Gastroesophageal sphincter (tissue), 4 donors: ENCODE measurements around the gene MRPS9. TPM values are rescaled to one million over a fixed set of nuclear protein-coding genes. Genes with fewer than 3 reads are reported as not detected.

Source experiments
- ATAC-seq: fragments of 150-250 bp; one replicate; pipeline ENCODE4 v1.9.1; 2016; ENCODE audit warnings: mild to moderate bottlenecking, moderate library complexity
- H3K27ac ChIP-seq, 4 donors: fragments of 200-600 bp; sonication (generic) in 3 of 4; 1 replicate in 3 of 4; 2 replicates in 1 of 4; pipeline ENCODE4 v1.5.1; 2016 to 2019
- H3K27me3 ChIP-seq: fragments of 200-600 bp; sonication (generic); one replicate; pipeline ENCODE4 v1.5.1; 2019
- H3K36me3 ChIP-seq, 2 donors: fragments of 200-600 bp; sonication (generic); one replicate each; pipeline ENCODE4 v1.5.1; 2019; ENCODE audit warnings: control low read depth in 1 of 2
- H3K4me1 ChIP-seq, 3 donors: fragments of 200-600 bp; sonication (generic); 1 replicate in 2 of 3; 2 replicates in 1 of 3; pipeline ENCODE4 v1.5.1; 2016 to 2019; ENCODE audit warnings: control low read depth in 2 of 3
- H3K4me3 ChIP-seq, 2 donors: fragments of 200-600 bp; sonication (generic); one replicate each; pipeline ENCODE4 v1.5.1; 2019; ENCODE audit warnings: mild to moderate bottlenecking in 1 of 2, moderate library complexity in 1 of 2
- H3K9me3 ChIP-seq, 3 donors: fragments of 200-600 bp; sonication (generic); one replicate each; pipeline ENCODE4 v1.5.1; 2017 to 2019; ENCODE audit warnings: control low read depth in 2 of 3
- CTCF ChIP-seq, 4 experiments: fragments of 200-600 bp in 2 of 4; fragments of 450-650 bp in 2 of 4; sonication (generic) in 1 of 4; IDR thresholded peaks; one replicate each; pipeline ENCODE4 v1.5.1; 2017 to 2019; ENCODE audit warnings: antibody characterized with exemption in 4 of 4, mild to moderate bottlenecking in 2 of 4, moderate library complexity in 2 of 4
- EP300 ChIP-seq: sonication (generic); formaldehyde crosslinking; IDR thresholded peaks from one replicate; pipeline ENCODE4 v1.6.1; 2017; ENCODE audit warnings: antibody characterized with exemption, mild to moderate bottlenecking
- POLR2A ChIP-seq, 2 donors: fragments of 450-650 bp; IDR thresholded peaks; one replicate each; pipeline ENCODE4 v1.6.1; 2017; ENCODE audit warnings: antibody characterized with exemption in 2 of 2, mild to moderate bottlenecking in 2 of 2, moderate library complexity in 1 of 2
- POLR2AphosphoS5 ChIP-seq: sonication (generic); formaldehyde crosslinking; IDR thresholded peaks from one replicate; pipeline ENCODE4 v1.6.1; 2017; ENCODE audit warnings: antibody characterized with exemption
- WGBS, 2 donors: methylation state at CpG; one replicate each; pipeline ENCODE4 v1.1.5; 2018; ENCODE audit warnings: low coverage in 1 of 2; 5-methylcytosine and 5-hydroxymethylcytosine counted together
- total RNA-seq, 4 donors: library from RNA; depleted of rRNA; stranded (reverse); fragments of >200 nt; gene quantifications; one replicate each; pipeline ENCODE4 v1.1.0, GENCODE V29; 2016

MRPS9 gene
- total RNA-seq, 4 donors from 2014 or later: 21.1 to 26.8 (median 23.2) TPM

DNA sequence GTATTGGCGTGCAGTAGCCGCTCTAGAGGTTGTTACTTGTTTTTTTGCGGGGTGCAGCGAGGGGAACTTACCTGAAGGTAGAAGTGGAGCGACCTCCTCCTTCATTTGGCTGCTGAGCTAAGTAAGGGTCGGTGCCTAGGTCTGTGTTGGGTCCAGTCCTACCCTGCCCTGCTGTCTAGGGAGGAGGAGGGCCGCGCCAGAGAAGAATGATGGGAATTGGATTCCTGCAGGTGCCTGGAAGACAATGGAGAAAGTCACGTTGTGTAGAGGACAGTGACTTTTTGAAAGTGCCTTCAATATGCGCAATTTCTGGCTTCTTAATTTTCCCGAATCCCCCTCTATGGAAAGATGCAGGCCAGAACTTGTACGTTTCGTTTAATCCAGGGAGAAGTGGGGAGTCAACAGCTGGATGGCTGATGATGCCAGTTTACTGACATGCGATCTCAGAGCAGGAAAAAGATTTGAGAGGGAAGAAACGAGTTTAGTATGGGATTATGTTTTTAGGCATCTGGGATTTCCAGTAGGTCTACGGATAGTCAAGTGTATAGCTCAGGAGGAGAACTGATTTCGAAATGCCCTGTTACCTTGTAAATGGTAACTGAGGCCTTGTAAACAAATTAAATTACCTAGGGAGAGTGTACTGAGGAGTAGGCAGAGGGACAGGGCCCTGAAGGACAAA is 653 bp downstream of the MRPS9 start:
- H3K4me3 ChIP-seq: peak overlapping the region; percentile 60 to 79
- H3K27me3 ChIP-seq: no peaks in the 10 kb centered on the region
- no peaks in the 10 kb centered on the region for H3K9me3 ChIP-seq
- WGBS, 2 donors: 6 to 10% methylated on average over 9 to 11 of the region's 17 CpGs
- no peak for ATAC-seq
- TF ChIP-seq EP300: no peak
- no peak for TF ChIP-seq POLR2AphosphoS5
- no peak for TF ChIP-seq POLR2A (IDR thresholded peaks at IDR 0.05)
- no peak for TF ChIP-seq CTCF (IDR thresholded peaks at IDR 0.05)
- peak overlapping the region; percentile 51 to 88 (median 86) for H3K27ac ChIP-seq
- H3K4me1 ChIP-seq: peaks cover 0 to 45% (median 9%) of the 10 kb centered on the region in 3 donors
- H3K36me3 ChIP-seq: no peaks in the 10 kb centered on the region

GRCh38 chr2:105039559-105039958 is 1.7 kb downstream of the MRPS9 start:
- Histone ChIP-seq H3K27ac (no peak overlapping the region), H3K4me3 (no peak overlapping the region), H3K36me3 (no peaks in the 10 kb centered on the region), H3K9me3 (no peaks in the 10 kb centered on the region), H3K4me1 (peaks cover 0 to 45% (median 9%) of the 10 kb centered on the region in 3 donors), H3K27me3 (no peaks in the 10 kb centered on the region)
- TF ChIP-seq CTCF (IDR thresholded peaks at IDR 0.05) (no peak), POLR2AphosphoS5 (no peak), EP300 (no peak), POLR2A (IDR thresholded peaks at IDR 0.05) (no peak)
- no peak for ATAC-seq

- Histone ChIP-seq H3K36me3 (peaks cover 0 to 8% of the 10 kb centered on the region in 2 donors), H3K4me1 (peaks cover 0 to 40% (median 5%) of the 10 kb centered on the region in 3 donors), H3K27me3 (no peaks in the 10 kb centered on the region), H3K4me3 (no peak overlapping the region), H3K27ac (no peak overlapping the region), H3K9me3 (no peaks in the 10 kb centered on the region)
- no peak for ATAC-seq
- TF ChIP-seq POLR2AphosphoS5: no peak
- no peak for TF ChIP-seq CTCF (IDR thresholded peaks at IDR 0.05)
- no peak for TF ChIP-seq POLR2A (IDR thresholded peaks at IDR 0.05)
- TF ChIP-seq EP300: no peak
- WGBS, 2 donors: 20% methylated on average over 1 of the region's 2 CpGs; no CpG with 5 or more reads in 1 of the 2 donors
These were observed 4.3 kb downstream of the MRPS9 start for GRCh38 chr2:105042189-105042588.

DNA sequence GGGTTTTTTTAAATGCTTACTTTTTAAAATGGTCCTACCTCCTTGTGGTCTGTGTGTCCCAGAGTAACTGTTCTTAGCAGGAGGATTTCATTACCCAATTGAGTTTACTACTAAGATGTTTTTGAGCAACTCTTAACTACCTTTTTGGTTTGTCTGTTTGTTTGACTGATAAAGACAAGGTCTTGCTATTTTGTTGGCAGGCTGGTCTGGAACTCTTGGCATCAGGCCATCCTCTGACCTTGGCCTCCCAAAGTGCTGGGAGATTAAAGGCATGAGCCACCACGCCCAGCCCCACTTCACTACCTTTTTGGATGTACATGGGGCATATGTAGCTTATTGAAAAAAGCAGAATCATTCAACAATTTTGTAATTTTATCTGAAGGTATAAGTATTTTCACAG is 14.9 kb downstream of the MRPS9 start:
- Histone ChIP-seq H3K36me3 (peaks cover 0 to 33% of the 10 kb centered on the region in 2 donors), H3K4me1 (no peaks in the 10 kb centered on the region), H3K27me3 (no peaks in the 10 kb centered on the region), H3K27ac (no peak overlapping the region), H3K4me3 (no peak overlapping the region), H3K9me3 (no peaks in the 10 kb centered on the region)
- WGBS, 2 donors: 75% methylated on average over 1 of the region's 1 CpG; no CpG with 5 or more reads in 1 of the 2 donors
- ATAC-seq: no peak
- TF ChIP-seq CTCF (IDR thresholded peaks at IDR 0.05): no peak
- TF ChIP-seq POLR2AphosphoS5: no peak
- no peak for TF ChIP-seq EP300
- no peak for TF ChIP-seq POLR2A (IDR thresholded peaks at IDR 0.05)

- H3K36me3 ChIP-seq: peaks cover 0 to 14% of the 10 kb centered on the region in 2 donors
- H3K4me3 ChIP-seq: no peak overlapping the region
- H3K27me3 ChIP-seq: no peaks in the 10 kb centered on the region
- TF ChIP-seq EP300: no peak
- no peak for TF ChIP-seq POLR2A (IDR thresholded peaks at IDR 0.05)
- TF ChIP-seq CTCF (IDR thresholded peaks at IDR 0.05): no peak
- no peak for TF ChIP-seq POLR2AphosphoS5
- H3K4me1 ChIP-seq: no peaks in the 10 kb centered on the region
- no peak for ATAC-seq
- whole genome bisulfite sequencing, 2 donors: 64 to 100% methylated on average over 2 of the region's 2 CpGs
- H3K27ac ChIP-seq: no peak overlapping the region
- H3K9me3 ChIP-seq: no peaks in the 10 kb centered on the region
These were observed 17.7 kb downstream of the MRPS9 start for GRCh38 chr2:105055613-105056012.
